Measurements from ENCODE around the gene CDNF.

The CDNF gene

DNA sequence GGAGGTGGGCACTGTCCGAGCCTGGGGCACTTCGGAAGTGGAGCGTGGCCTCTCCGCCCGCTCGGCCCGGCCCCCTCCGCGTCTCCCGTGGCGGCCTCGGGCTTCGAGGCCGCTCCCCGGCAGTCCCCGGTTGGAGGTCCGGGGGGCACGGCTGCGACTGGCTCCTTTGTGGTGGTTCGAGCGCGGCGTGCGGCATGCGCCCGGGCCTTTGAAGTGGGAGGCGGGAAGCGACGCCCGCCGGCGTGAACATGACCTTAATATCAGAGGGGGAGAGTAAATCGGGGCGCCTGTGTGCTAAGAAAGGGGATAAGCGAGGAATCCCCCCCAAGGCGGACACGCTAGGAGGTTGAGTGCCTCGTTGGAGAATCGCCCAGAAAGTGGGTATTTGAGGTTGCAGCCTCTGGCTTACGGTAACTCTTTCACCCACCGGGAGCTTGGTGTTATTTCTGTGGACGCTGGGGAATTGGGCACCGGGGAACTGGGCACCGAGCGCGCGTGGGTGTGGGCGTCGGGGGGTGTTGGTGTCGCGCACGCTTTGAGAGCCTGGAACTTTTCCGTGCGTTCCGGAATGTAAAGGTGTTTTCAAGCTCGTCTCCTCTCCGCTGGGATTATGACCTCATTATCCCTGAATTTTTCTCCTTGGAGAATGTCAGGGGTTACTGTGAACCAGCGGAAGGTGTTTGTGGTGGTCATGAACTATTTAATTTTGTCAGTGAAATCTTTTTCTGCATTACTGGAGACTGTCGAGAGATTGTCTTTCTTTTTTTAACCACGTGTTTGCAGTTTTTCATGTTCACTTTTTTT lies 41.5 kb upstream of the CDNF start:
- TF ChIP-seq POLR2AphosphoS5 (IDR thresholded peaks at IDR 0.05; ENCODE audit: low read depth, low read length) (no peak), SIN3A (IDR thresholded peaks at IDR 0.05; ENCODE audit: borderline replicate concordance, insufficient read depth, low read length) (no peak), TAF1 (IDR thresholded peaks at IDR 0.05; ENCODE audit: borderline replicate concordance, insufficient read depth, low read length) (no peak), REST (IDR thresholded peaks at IDR 0.05; ENCODE audit: insufficient read depth in 1 of 2, low read depth in 2 of 2, low read length in 2 of 2) (no peak), FOXP2 (optimal IDR thresholded peaks at IDR 0.05; ENCODE audit: borderline replicate concordance, extremely low read depth, extremely low read length, insufficient read depth) (no peak)

- TF ChIP-seq FOXP2 (optimal IDR thresholded peaks at IDR 0.05; ENCODE audit: borderline replicate concordance, extremely low read depth, extremely low read length, insufficient read depth) (peak; percentile 74), SIN3A (IDR thresholded peaks at IDR 0.05; ENCODE audit: borderline replicate concordance, insufficient read depth, low read length) (peak; percentile 79; the same call in 1 of the 2 replicates), POLR2AphosphoS5 (IDR thresholded peaks at IDR 0.05; ENCODE audit: low read depth, low read length) (peak; percentile 86), REST (IDR thresholded peaks at IDR 0.05; ENCODE audit: insufficient read depth in 1 of 2, low read depth in 2 of 2, low read length in 2 of 2) (peak in 1 of 2 experiments; percentile 30; a peak in 2 of 4 replicates), TAF1 (IDR thresholded peaks at IDR 0.05; ENCODE audit: borderline replicate concordance, insufficient read depth, low read length) (peak; percentile 82; the same call in 1 of the 2 replicates)
These were observed 40.7 kb upstream of the CDNF start, which contains the start of gene SUV39H2 for GRCh38 chr10:14878266-14879123. Gene SUV39H2 (plus strand): TSS chr10:14878866. CDS start chr10:14878889, 23 bp downstream.

DNA sequence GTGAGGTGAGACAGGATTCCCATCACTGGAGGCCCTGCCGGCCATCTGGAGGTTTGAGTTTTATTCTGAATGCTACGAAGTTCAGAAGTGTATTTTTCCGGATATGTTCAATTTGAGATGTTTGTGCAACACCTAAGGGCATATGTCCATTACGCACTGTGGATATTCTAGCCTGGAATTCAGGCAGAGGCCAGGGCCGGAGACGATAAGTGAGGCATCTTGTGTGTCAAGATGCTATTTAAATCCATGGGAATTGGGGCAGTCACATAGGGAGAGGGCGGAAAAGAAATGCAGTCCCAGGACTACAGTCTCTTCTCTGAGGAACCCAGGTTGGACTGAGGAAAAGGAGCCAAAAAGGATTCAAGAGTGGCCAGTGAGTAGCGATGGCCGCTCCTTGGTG lies 38.9 kb upstream of the CDNF start:
- TF ChIP-seq POLR2AphosphoS5 (IDR thresholded peaks at IDR 0.05; ENCODE audit: low read depth, low read length) (no peak), SIN3A (IDR thresholded peaks at IDR 0.05; ENCODE audit: borderline replicate concordance, insufficient read depth, low read length) (no peak), TAF1 (IDR thresholded peaks at IDR 0.05; ENCODE audit: borderline replicate concordance, insufficient read depth, low read length) (no peak), REST (IDR thresholded peaks at IDR 0.05; ENCODE audit: insufficient read depth in 1 of 2, low read depth in 2 of 2, low read length in 2 of 2) (no peak), FOXP2 (optimal IDR thresholded peaks at IDR 0.05; ENCODE audit: borderline replicate concordance, extremely low read depth, extremely low read length, insufficient read depth) (no peak)

DNA sequence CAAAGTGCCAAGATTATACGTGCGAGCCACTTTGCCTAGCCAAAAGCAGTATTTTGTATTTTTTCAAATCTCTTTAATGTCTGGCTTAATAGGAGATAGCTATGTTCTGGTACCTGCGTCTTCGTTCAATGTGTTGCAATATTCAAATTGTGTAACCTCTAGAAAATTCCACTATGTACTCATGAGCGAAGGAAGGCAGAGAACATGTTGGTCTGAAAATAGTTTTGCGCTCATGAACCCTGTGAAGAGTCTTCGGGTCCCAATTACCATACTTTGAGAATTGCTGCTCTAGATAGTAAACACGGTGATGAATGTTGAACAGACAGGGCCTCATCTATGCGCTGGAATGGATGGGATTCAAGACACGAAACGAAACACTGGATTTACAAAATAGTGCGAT lies 38.1 kb upstream of the CDNF start:
- TF ChIP-seq POLR2AphosphoS5 (IDR thresholded peaks at IDR 0.05; ENCODE audit: low read depth, low read length) (no peak), SIN3A (IDR thresholded peaks at IDR 0.05; ENCODE audit: borderline replicate concordance, insufficient read depth, low read length) (no peak), FOXP2 (optimal IDR thresholded peaks at IDR 0.05; ENCODE audit: borderline replicate concordance, extremely low read depth, extremely low read length, insufficient read depth) (no peak), REST (IDR thresholded peaks at IDR 0.05; ENCODE audit: insufficient read depth in 1 of 2, low read depth in 2 of 2, low read length in 2 of 2) (no peak), TAF1 (IDR thresholded peaks at IDR 0.05; ENCODE audit: borderline replicate concordance, insufficient read depth, low read length) (no peak)

Measured in PFSK-1 (cell line).